GM10847 (cell line): ENCODE data around the gene ADSL.

Experiments used
- POLR2A ChIP-seq: IDR thresholded peaks from 2 replicates; pipeline ENCODE4 v1.6.1; 2011; ENCODE audit not compliant: insufficient read length; ENCODE audit errors: extremely low read depth

The ADSL gene

DNA sequence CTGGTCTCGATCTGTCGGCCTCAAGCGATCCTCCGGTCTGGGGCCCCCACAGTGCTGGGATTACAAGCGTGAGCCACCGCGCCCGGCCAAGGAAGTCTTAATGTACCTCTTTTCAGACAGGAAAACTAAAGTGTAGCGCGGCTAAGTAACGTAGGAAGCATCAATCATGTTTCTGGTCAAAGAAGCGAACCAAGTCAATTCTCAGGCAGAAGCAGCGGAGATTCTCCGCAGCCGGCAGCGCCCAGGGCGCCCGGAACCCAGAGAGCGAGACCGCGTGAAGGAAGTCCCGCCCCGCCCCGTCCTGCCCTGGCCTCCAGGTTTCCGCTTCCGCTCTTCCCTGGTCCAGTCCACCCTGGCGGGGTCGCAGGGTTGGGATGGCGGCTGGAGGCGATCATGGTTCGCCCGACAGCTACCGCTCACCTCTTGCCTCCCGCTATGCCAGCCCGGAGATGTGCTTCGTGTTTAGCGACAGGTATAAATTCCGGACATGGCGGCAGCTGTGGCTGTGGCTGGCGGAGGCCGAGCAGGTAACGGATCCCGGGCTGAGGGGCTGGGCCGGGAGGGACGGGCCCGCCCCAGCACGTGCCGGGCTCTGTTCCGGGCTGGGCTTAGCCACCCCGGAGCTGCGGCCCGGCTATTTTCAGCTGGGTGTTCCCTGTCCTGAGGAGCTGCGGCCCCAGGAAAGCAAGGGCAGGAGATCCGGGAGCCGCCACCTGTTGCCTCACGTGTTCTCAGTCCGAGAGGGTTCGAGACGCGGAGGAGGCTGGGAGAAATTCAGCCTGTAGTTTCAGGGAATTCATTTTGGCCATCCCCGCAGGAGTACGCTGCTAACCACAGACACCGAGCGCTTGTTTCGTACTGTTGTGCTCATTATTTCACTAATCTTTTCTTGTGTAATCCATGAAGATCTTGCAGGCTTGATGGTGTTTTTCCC lies at the start of gene ADSL:
Gene ADSL, plus strand, starts transcription at position 316 of the 934 bp plus-strand sequence. Its CDS starts 59 bp downstream, at position 375.
- TF ChIP-seq POLR2A, result peak; percentile 98

DNA sequence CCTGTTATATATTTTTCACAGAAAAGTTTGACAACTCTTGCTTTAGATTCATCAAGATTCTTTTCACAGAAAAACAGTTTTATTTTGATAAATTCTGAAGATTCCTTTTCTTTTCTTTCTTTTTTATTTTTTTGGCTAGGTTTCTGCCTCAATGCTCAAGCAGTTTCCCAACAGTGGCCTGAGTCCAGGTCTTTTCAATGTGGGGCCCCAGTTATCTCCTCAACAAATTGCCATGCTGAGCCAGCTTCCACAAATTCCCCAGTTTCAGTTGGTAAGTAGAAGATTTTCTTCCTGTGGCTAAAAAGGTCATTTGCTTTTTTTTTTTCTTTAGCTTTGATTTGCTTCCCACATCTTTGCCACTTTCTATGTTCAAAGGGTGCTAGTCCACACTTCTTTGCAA lies 46.0 kb upstream of the ADSL start:
- no peak for TF ChIP-seq POLR2A

DNA sequence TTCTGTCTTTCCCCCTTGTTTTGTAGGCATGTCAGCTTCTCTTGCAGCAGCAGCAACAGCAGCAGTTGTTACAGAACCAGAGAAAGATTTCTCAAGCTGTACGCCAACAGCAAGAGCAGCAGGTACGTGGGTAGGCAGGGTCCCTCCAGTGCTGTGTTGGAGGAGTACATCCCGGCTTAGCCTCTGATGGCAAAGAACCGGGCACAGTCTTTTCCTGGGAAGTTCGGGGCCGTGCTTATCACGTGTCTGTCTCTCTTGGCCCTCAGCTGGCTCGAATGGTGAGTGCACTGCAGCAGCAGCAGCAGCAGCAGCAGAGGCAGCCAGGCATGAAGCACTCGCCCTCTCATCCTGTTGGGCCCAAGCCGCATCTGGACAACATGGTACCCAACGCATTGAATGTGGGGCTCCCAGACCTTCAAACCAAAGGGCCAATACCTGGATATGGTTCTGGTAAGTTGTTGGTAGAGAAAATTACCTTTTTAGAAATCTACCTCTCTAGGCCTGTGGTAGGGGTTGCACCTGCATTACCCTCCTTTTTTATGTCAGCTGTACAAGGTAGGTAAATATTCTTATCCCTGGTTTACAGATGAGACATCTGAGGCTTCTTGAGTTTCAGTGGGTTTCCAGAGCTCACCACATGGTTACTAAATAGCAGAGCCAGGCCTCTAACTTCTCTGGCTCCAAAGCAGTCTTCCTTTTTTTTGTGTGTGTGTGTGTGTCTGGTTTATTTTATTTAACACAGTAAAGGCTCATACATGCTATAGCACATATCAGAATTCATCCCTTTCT lies 45.2 kb upstream of the ADSL start:
- no peak for TF ChIP-seq POLR2A

DNA sequence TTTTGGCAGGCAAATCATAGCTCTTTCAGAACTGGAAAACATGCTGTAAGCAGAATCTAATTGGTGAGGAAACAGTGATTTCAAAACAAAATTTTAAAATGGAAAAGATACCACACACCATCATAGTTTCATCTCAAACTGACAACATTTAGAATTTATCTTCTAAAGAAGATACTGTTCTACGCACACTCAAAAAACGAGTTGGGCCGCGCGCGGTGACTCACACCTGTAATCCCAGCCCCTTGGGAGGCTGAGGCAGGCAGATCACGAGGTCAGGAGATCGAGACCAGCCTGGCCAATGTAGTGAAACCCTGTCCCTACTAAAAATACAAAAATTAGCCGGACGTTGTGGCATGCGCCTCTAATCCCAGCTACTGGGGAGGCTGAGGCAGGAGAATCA lies 44.2 kb upstream of the ADSL start:
- no peak for TF ChIP-seq POLR2A

DNA sequence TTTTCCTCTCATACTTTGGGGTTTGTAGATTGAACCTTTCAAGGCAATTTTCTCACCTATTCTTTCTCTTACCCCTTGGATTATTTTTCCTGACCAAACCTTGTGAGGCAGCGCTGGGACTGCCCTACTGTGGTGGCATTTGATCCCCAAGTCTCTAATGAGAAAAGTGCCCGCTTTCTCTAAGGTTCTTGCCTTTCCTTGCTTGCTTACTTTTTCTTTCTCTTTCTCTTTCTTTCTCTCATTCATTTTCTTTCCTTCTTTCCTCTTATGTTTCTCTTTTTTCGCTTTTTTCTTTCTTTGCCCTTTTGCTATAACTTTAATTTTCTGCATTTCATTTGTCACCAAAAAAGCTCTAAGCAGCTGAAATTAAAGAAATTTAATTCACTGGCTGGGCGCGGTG lies 40.7 kb upstream of the ADSL start:
- TF ChIP-seq POLR2A, result no peak

DNA sequence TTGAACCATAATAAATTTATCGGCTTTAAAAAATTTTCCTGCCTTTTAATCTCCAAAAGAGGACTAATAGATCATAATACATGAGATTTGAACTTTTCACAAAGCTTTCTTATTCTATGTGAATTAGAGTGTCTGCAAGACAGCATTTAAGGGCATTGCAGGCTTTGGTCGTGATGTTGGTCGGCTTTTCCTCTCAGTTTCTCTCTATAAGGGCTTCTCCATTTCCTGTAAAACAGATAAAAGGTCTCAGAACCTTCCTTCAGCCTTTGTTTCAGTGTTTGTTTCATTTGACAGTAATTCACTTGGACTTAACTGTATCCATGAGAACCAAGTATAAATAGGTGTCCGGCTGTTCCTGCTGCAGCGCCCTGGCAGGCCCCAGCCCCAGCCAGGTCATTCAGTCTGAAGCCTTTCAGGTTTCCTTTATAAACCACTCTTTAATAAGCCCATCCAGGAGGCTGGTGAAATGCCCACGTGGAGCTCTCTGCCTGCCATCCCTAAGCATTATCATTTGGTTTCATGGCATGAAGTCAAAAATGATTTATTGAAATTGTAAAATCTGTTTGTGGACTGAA lies 37.2 kb upstream of the ADSL start:
- TF ChIP-seq POLR2A, result no peak

DNA sequence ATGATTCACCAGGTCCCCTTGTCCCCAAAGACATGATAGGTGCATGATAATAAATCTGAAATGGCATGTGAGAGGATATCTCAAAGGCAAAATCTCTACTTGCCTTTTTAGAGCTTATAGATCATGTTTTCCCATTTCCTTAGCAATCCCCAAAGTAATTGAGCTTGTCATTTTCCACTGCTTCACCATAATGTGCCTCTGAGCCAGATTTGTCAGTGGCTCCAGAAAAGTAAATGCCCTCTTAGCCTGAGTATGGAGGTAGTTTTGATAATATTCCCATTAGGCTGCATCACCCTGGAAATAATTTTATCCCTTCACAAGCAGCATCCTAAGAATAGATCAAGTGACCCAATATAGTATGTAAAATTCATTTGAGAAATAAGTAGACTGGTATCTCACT lies 36.7 kb upstream of the ADSL start:
- TF ChIP-seq POLR2A, result no peak

DNA sequence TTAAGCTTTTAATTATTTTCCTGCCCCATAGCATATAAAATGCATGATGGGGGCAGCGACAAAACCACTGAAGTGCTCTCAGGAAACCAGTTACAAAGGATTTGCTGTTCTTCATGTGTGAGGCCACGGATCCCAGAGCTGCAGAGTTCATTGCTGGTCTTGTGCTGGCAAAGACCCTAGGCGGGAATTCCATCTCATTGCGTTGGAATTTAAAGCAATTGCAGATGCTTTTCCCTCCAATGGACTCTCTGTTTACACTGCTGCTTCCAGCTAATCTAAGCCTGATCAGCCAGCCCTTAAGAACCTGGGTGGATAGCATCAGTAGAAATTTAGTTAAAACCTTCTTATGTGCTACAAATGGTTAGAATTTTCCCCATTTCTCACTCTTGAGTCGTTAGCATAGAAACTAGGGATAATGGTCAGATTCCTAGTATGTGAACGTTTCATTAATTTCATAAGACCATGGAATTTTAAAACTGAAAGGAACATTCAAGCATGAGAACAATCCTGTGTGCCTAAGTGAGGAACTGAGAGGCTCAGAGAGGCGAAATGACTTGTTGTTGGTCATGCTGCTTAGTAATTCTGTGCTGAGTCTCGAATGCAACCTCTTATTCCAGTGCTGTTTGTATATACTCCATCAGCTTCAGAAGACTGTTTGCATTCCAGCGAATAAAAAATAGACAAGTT lies 36.1 kb upstream of the ADSL start:
- TF ChIP-seq POLR2A, result no peak

DNA sequence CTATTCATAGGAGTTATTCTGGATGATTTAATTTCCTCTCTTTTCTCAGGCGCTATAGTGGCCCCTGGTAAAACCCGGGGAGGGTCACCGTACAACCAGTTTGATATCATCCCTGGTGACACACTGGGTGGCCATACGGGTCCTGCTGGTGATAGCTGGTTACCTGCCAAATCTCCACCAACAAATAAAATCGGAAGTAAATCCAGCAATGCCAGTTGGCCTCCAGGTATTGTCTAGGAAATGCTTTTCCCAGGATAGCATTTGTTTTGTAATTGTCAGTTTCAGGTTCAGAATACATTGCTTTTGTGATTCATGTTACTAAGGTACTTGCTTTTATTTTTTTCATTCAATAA lies 35.6 kb upstream of the ADSL start:
- no peak for TF ChIP-seq POLR2A

DNA sequence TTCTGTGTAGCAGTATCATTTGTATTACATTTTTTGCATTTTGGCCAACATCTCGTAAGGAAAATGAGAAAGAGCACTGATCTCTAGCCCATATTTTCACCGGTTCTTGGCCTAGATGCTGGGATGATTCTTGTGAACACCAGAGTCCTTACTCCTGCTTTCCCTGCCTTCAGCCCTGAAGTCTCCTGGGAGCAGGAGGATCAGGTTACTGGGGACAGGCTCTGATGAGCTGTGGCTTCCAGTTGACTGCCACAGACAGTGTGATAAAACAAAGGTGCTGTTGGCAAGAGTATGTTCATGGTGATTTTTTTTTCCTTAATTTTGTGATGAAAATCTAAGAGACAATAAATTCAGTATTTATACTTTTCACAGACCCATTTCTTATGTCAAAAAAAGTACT lies 34.2 kb upstream of the ADSL start:
- TF ChIP-seq POLR2A, result no peak

DNA sequence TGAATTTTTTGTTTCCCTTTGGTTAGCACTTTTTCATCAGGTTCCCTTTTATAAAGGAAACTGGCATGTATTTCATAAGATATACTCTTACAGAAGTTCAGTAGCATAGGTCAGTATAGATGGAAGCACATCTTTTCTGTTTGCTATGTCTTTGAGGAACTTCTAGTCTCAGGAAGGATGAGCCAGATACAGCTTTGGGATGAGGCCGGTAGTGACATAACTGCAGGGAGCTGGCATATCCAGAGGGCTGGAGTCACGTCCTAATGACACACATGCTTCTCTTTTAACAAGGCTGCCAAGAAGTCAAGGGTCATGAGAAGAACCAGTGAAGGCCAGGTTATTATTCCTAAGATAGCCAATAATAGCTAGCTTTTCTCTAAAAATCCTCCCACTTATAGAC lies 33.3 kb upstream of the ADSL start:
- no peak for TF ChIP-seq POLR2A

DNA sequence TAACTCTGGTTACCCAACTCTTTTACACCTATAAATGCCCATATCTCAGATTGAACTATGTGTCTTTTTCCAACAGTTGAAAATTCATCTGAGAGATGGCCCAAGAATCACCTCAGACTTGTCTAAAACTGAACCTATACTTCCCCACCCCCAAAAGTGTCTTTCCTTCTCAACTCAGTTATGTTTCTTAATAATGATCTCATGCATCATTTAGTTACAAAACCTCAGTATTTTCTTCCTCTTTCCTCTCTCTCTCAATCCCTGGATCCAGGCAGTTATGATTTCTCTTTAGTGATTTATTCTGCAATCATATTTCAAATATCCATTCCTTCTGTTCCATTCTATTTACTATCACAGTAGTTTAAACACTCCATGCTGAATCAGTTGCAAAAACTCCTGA lies 32.3 kb upstream of the ADSL start:
- no peak for TF ChIP-seq POLR2A

DNA sequence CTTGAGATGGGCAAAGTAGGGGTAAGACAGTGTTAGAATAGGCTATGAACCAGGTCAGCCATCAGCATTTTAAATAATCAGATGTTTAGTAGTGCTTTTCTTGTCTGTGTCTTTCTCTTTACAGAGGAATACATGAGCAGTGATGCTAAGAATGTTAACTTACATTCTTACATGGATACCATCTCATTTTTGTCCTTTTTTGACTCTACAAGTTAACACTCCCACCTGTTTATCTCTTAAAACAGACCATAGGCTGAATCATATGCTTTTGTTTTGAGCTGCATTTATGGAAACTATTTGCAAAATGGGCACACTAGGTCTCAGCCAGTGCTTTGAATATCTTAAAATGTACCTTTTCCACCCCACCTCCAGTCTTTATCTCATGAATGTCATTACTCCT lies 25.6 kb upstream of the ADSL start:
- no peak for TF ChIP-seq POLR2A

DNA sequence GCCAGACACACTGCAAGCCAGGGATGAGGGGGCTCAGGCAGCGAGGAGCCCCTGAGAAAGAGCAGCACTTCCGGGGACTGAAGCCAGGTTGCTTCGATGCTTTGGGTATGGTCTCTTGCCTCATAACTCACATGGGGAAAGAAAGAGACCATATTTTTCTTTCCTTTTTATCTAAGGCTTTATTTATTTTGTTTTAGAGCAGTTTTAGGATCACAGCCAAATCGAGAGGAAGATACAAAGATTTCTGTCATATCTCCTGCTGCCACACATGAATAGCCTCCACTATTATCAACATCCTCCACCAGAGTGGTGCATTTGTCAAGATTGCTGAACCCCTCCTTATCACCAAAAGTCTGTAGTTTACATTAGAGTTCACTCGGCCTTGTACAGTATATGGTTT lies 24.3 kb upstream of the ADSL start:
- TF ChIP-seq POLR2A, result no peak

DNA sequence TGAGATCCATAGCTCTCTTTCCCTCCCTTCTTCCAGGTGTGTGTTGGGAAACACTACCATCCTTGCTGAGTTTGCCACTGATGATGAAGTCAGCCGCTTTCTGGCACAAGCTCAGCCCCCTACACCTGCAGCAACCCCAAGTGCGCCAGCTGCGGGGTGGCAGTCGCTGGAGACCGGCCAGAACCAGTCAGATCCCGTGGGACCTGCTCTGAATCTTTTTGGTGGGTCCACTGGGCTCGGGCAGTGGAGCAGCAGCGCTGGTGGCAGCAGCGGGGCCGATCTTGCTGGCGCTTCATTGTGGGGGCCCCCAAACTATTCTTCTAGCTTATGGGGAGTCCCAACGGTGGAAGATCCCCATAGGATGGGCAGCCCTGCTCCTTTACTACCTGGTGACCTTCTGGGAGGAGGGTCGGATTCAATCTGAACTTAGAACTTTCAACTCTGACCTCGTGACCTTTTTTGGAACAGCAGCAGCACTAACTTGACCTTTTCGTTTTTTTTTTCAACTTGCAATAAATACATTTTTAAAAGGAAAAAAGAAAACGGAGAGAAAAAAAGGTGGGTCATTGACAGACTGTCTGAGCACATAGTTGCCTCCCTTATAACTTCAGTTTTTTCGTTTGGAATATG lies 23.4 kb upstream of the ADSL start:
- no peak for TF ChIP-seq POLR2A
